ENCODE measurements around the gene FOXD1. TPM values are rescaled to one million over a fixed set of nuclear protein-coding genes. Genes with fewer than 3 reads are reported as not detected.
"Not testable (repeated sequence)": the region's sequence is repeated elsewhere in the genome, so short reads cannot be mapped to it uniquely, and the experiment has no call there.

FOXD1 gene
- polyA plus RNA-seq, 1 donor from 2014 or later = not detected

- H3K9me2 ChIP-seq (ENCODE audit: insufficient read depth, low read length) = no peaks in the 10 kb centered on the region
- no peak overlapping the region for H3K4me2 ChIP-seq (ENCODE audit: low read length)
- H4K20me1 ChIP-seq (ENCODE audit: insufficient read depth) = no peaks in the 10 kb centered on the region
- H3K4me3 ChIP-seq (ENCODE audit: low read length) = no peak overlapping the region
- no peaks in the 10 kb centered on the region for H3K36me3 ChIP-seq (ENCODE audit: insufficient read depth, low read length)
- H3K9ac ChIP-seq (ENCODE audit: low read length) = no peak overlapping the region
- no peak for TF ChIP-seq EZH2 (IDR thresholded peaks at IDR 0.05; ENCODE audit: borderline replicate concordance, insufficient read depth, low read length, poor library complexity, severe bottlenecking)
- TF ChIP-seq SMC3 (conservative IDR thresholded peaks at IDR 0.05; ENCODE audit: poor library complexity) = no peak
- no peak for TF ChIP-seq TAF1 (IDR thresholded peaks at IDR 0.05; ENCODE audit: low read depth)
- no peaks in the 10 kb centered on the region for H3K79me2 ChIP-seq (replicated peaks; ENCODE audit: insufficient read depth, low read length)
- no peak overlapping the region for H3K27ac ChIP-seq (ENCODE audit: low read length)
- no peaks in the 10 kb centered on the region for H3K9me3 ChIP-seq (ENCODE audit: low read length)
- no peaks in the 10 kb centered on the region for H3K27me3 ChIP-seq (ENCODE audit: insufficient read depth, low read depth, low read length)
- H3F3A ChIP-seq (ENCODE audit: insufficient read depth, low read length, poor library complexity, severe bottlenecking) = no peaks in the 10 kb centered on the region
- no peak overlapping the region for H2AFZ ChIP-seq (ENCODE audit: low read depth, low read length)
Observed at GRCh38 chr5:73471654-73472053, 23.1 kb upstream of the FOXD1 start.

- Histone ChIP-seq H3K9me2 (ENCODE audit: insufficient read depth, low read length) (no peaks in the 10 kb centered on the region), H2AFZ (ENCODE audit: low read depth, low read length) (no peak overlapping the region)
- no peak for TF ChIP-seq EZH2 (IDR thresholded peaks at IDR 0.05; ENCODE audit: borderline replicate concordance, insufficient read depth, low read length, poor library complexity, severe bottlenecking)
- TF ChIP-seq SMC3 (conservative IDR thresholded peaks at IDR 0.05; ENCODE audit: poor library complexity) = no peak
- TF ChIP-seq EP300 (conservative IDR thresholded peaks at IDR 0.05; ENCODE audit: poor library complexity, severe bottlenecking) = no peak
- no peak for TF ChIP-seq RAD21 (conservative IDR thresholded peaks at IDR 0.05)
- TF ChIP-seq CTCF (IDR thresholded peaks at IDR 0.05; ENCODE audit: poor library complexity, severe bottlenecking) = no peak
- no peak for TF ChIP-seq REST (IDR thresholded peaks at IDR 0.05; ENCODE audit: borderline replicate concordance)
- TF ChIP-seq POLR2AphosphoS5 (IDR thresholded peaks at IDR 0.05) = no peak
- no peak for TF ChIP-seq TAF1 (IDR thresholded peaks at IDR 0.05; ENCODE audit: low read depth)
- no peak for TF ChIP-seq MXI1 (conservative IDR thresholded peaks at IDR 0.05; ENCODE audit: poor library complexity, severe bottlenecking)
Observed at GRCh38 chr5:73469878-73470277, 21.3 kb upstream of the FOXD1 start.

GRCh38 chr5:73468638-73469037 is 20.1 kb upstream of the FOXD1 start:
- not testable (repeated sequence) for H3K9me2 ChIP-seq (ENCODE audit: insufficient read depth, low read length); H3K27me3 ChIP-seq (ENCODE audit: insufficient read depth, low read depth, low read length)

More at GRCh38 chr5:73469878-73470277, 21.3 kb upstream of the FOXD1 start:
- Histone ChIP-seq H3K9me3 (ENCODE audit: low read length) (no peaks in the 10 kb centered on the region), H3K27me3 (ENCODE audit: insufficient read depth, low read depth, low read length) (no peaks in the 10 kb centered on the region), H3K9ac (ENCODE audit: low read length) (no peak overlapping the region), H3K27ac (ENCODE audit: low read length) (no peak overlapping the region), H3K36me3 (ENCODE audit: insufficient read depth, low read length) (no peaks in the 10 kb centered on the region), H3K4me3 (ENCODE audit: low read length) (no peak overlapping the region), H3K4me2 (ENCODE audit: low read length) (no peak overlapping the region), H3K79me2 (replicated peaks; ENCODE audit: insufficient read depth, low read length) (no peaks in the 10 kb centered on the region), H4K20me1 (ENCODE audit: insufficient read depth) (no peaks in the 10 kb centered on the region), H3F3A (ENCODE audit: insufficient read depth, low read length, poor library complexity, severe bottlenecking) (no peaks in the 10 kb centered on the region)

More at GRCh38 chr5:73468638-73469037, 20.1 kb upstream of the FOXD1 start:
- not testable (repeated sequence) for H3K27ac ChIP-seq (ENCODE audit: low read length); H3K79me2 ChIP-seq (replicated peaks; ENCODE audit: insufficient read depth, low read length); H2AFZ ChIP-seq (ENCODE audit: low read depth, low read length); H4K20me1 ChIP-seq (ENCODE audit: insufficient read depth); H3K4me2 ChIP-seq (ENCODE audit: low read length); H3K9ac ChIP-seq (ENCODE audit: low read length); H3K9me3 ChIP-seq (ENCODE audit: low read length); H3K4me3 ChIP-seq (ENCODE audit: low read length); H3F3A ChIP-seq (ENCODE audit: insufficient read depth, low read length, poor library complexity, severe bottlenecking); H3K36me3 ChIP-seq (ENCODE audit: insufficient read depth, low read length)

Measured in neural cell (in vitro differentiated cells).